Sigmoid colon (tissue), 4 donors: ENCODE results near the gene COL4A1.

Experiments used
- CTCF ChIP-seq, 4 experiments: fragments of 450-650 bp in 3 of 4; fragments of 200-600 bp in 1 of 4; IDR thresholded peaks; one replicate each; pipeline ENCODE4 v1.5.1; 2016 to 2019; ENCODE audit warnings: antibody characterized with exemption in 4 of 4, mild to moderate bottlenecking in 3 of 4, moderate library complexity in 2 of 4
- POLR2A ChIP-seq, 2 donors: fragments of 450-650 bp; IDR thresholded peaks; one replicate each; pipeline ENCODE4 v1.6.1; 2016; ENCODE audit warnings: antibody characterized with exemption in 2 of 2, mild to moderate bottlenecking in 2 of 2, moderate library complexity in 2 of 2
- POLR2AphosphoS5 ChIP-seq, 4 donors: sonication (generic); formaldehyde crosslinking; IDR thresholded peaks; one replicate each; pipeline ENCODE4 v1.6.1; 2017; ENCODE audit warnings: antibody characterized with exemption in 4 of 4

- no peak for TF ChIP-seq CTCF (IDR thresholded peaks at IDR 0.05)
- no peak for TF ChIP-seq POLR2A (IDR thresholded peaks at IDR 0.05)
- TF ChIP-seq POLR2AphosphoS5 (IDR thresholded peaks at IDR 0.05), result no peak
Measured at GRCh38 chr13:110342474-110342873, 35.5 kb upstream of the COL4A1 start.
